Panc1 (cell line): ENCODE data around the gene ZNF442. TPM values are rescaled to one million over a fixed set of nuclear protein-coding genes. Genes with fewer than 3 reads are reported as not detected.

ENCODE experiments used
- ATAC-seq: fragments of 200-7000 bp; cut with Tn5 transposase; 2 replicates; pipeline ENCODE4 v1.9.1; 2020; ENCODE audit warnings: mild to moderate bottlenecking, moderate library complexity
- BruUV-seq: library from RNA; stranded (reverse); fragments of 400-500 nt; replicated peaks from 2 replicates; lab custom pipeline; 2021; lab: Mats Ljungman, UMichigan
- CTCF ChIA-PET: fragments of 300-600 bp; sonication (Branson Sonifier 250); formaldehyde crosslinking; loops from one replicate; lab custom pipeline; 2022; ENCODE audit warnings: antibody characterized with exemption; lab: Charles Lee
- POLR2A ChIA-PET: fragments of 300-600 bp; sonication (Branson Sonifier 250); formaldehyde crosslinking; loops from one replicate; lab custom pipeline; 2022; ENCODE audit warnings: antibody characterized with exemption; lab: Charles Lee
- DNase-seq: peaks from one replicate; pipeline ENCODE4 v3.0.0-alpha.2; 2010; ENCODE audit warnings: low read depth, low spot score
- H3K27ac ChIP-seq: 2 replicates; pipeline ENCODE4 v1.5.1; 2011; ENCODE audit warnings: mild to moderate bottlenecking, low read length, inconsistent platforms
- H3K27me3 ChIP-seq: fragments of 200-500 bp; sonication (Bioruptor generic); 2 replicates; pipeline ENCODE4 v1.6.0; 2014; ENCODE audit warnings: low read length, inconsistent platforms; ENCODE audit not compliant: control insufficient read depth, insufficient read depth
- H3K36me3 ChIP-seq: fragments of 200-500 bp; sonication (Bioruptor generic); 2 replicates; pipeline ENCODE4 v1.5.1; 2014; ENCODE audit warnings: inconsistent platforms, mild to moderate bottlenecking, low read length, moderate library complexity; ENCODE audit not compliant: control insufficient read depth, insufficient read depth
- H3K4me1 ChIP-seq: 2 replicates; pipeline ENCODE4 v1.5.1; 2011; ENCODE audit warnings: inconsistent platforms, mild to moderate bottlenecking, low read length, moderate library complexity; ENCODE audit not compliant: control insufficient read depth, insufficient read depth
- H3K4me3 ChIP-seq, 2 experiments: 2 replicates each; pipeline ENCODE4 v1.5.1; 2011 to 2012; ENCODE audit warnings: low read depth in 2 of 2, low read length in 2 of 2, mild to moderate bottlenecking in 2 of 2, inconsistent platforms in 1 of 2, moderate library complexity in 1 of 2
- H3K9me3 ChIP-seq: fragments of 200-500 bp; sonication (Bioruptor generic); 2 replicates; pipeline ENCODE4 v1.5.1; 2014; ENCODE audit warnings: low read depth, mild to moderate bottlenecking, inconsistent platforms, low read length, moderate library complexity; ENCODE audit not compliant: control insufficient read depth, insufficient read depth
- POLR2AphosphoS5 ChIP-seq: IDR thresholded peaks from 2 replicates; pipeline ENCODE4 v1.6.1; 2012; ENCODE audit warnings: mild to moderate bottlenecking, low read depth, low read length, moderate library complexity
- SIN3A ChIP-seq: IDR thresholded peaks from 2 replicates; pipeline ENCODE4 v1.6.1; 2012; ENCODE audit warnings: low read depth, mild to moderate bottlenecking, low read length, moderate library complexity, borderline replicate concordance; ENCODE audit not compliant: insufficient read depth
- TCF7L2 ChIP-seq: IDR thresholded peaks from 2 replicates; pipeline ENCODE4 v1.6.1; 2011; ENCODE audit warnings: mild to moderate bottlenecking, low read depth, low read length, inconsistent platforms
- in situ Hi-C: cut with HindIII; loops from 2 replicates; pipeline ENCODE4 v1.10.0; 2016; ENCODE audit warnings: low sequenced_read_pairs, low pct_unique_long_range_greater_than_20kb
- intact Hi-C: fragments of 100-400 bp; cut with micrococcal nuclease; formaldehyde crosslinking; loops from one replicate; pipeline ENCODE4 v1.10.0; 2022; ENCODE audit not compliant: unreplicated experiment
- total RNA-seq: library from RNA; stranded (reverse); gene quantifications from one replicate; pipeline ENCODE4 v1.2.1, GENCODE V29; 2021; ENCODE audit not compliant: unreplicated experiment
- TF ChIP-seq, protein P1 (sequence below), 2 experiments: IDR thresholded peaks; 2 replicates each; pipeline ENCODE4 v1.6.1; 2011 to 2012; ENCODE audit warnings: low read depth in 2 of 2, control low read depth in 1 of 2, low read length in 1 of 2, mild to moderate bottlenecking in 1 of 2, moderate library complexity in 1 of 2; ENCODE audit not compliant: insufficient read depth in 1 of 2
- TF ChIP-seq, protein P2 (sequence below): fragments of 450-650 bp; IDR thresholded peaks from 2 replicates; pipeline ENCODE4 v1.5.1; 2017; ENCODE audit warnings: mild to moderate bottlenecking

ZNF442 gene
- total RNA-seq, 1 experiment from 2014 or later: 2.5 TPM

DNA sequence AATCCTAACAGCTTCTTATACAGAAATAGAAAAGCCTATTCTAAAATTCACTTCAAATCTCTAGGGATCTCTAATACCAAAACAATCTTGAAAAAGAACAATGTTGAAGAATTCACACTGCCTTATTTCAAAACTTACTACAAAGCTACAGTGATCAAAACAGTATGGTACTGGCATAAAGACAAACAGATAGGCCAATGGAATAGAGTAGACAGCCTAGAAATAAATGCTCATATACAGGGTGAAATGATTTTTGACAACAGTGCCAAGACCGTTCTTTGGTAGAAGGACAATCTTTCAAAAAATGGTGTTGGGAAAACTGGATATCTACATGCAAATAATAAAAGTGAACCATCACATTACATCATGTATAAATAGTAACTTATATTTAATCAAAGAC lies 20.3 kb downstream of the ZNF442 start:
- Histone ChIP-seq H3K9me3 (peaks cover 39% of the 10 kb centered on the region; the same call in 1 of the 2 replicates), H3K36me3 (no peaks in the 10 kb centered on the region), H3K27me3 (no peaks in the 10 kb centered on the region), H3K27ac (no peak overlapping the region), H3K4me3 (no peak overlapping the region), H3K4me1 (no peaks in the 10 kb centered on the region)
- ATAC-seq (no peak), DNase-seq (no peak)
- no TSS peak for BruUV-seq
- TF ChIP-seq POLR2AphosphoS5: no peak
- TF ChIP-seq SIN3A: no peak
- no peak for TF ChIP-seq TCF7L2
- TF ChIP-seq, protein P1, sequence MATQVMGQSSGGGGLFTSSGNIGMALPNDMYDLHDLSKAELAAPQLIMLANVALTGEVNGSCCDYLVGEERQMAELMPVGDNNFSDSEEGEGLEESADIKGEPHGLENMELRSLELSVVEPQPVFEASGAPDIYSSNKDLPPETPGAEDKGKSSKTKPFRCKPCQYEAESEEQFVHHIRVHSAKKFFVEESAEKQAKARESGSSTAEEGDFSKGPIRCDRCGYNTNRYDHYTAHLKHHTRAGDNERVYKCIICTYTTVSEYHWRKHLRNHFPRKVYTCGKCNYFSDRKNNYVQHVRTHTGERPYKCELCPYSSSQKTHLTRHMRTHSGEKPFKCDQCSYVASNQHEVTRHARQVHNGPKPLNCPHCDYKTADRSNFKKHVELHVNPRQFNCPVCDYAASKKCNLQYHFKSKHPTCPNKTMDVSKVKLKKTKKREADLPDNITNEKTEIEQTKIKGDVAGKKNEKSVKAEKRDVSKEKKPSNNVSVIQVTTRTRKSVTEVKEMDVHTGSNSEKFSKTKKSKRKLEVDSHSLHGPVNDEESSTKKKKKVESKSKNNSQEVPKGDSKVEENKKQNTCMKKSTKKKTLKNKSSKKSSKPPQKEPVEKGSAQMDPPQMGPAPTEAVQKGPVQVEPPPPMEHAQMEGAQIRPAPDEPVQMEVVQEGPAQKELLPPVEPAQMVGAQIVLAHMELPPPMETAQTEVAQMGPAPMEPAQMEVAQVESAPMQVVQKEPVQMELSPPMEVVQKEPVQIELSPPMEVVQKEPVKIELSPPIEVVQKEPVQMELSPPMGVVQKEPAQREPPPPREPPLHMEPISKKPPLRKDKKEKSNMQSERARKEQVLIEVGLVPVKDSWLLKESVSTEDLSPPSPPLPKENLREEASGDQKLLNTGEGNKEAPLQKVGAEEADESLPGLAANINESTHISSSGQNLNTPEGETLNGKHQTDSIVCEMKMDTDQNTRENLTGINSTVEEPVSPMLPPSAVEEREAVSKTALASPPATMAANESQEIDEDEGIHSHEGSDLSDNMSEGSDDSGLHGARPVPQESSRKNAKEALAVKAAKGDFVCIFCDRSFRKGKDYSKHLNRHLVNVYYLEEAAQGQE (IDR thresholded peaks at IDR 0.05; ENCODE audit: insufficient read depth in 1 of 2, low read depth in 2 of 2, low read length in 1 of 2): no peak
- TF ChIP-seq, protein P2, sequence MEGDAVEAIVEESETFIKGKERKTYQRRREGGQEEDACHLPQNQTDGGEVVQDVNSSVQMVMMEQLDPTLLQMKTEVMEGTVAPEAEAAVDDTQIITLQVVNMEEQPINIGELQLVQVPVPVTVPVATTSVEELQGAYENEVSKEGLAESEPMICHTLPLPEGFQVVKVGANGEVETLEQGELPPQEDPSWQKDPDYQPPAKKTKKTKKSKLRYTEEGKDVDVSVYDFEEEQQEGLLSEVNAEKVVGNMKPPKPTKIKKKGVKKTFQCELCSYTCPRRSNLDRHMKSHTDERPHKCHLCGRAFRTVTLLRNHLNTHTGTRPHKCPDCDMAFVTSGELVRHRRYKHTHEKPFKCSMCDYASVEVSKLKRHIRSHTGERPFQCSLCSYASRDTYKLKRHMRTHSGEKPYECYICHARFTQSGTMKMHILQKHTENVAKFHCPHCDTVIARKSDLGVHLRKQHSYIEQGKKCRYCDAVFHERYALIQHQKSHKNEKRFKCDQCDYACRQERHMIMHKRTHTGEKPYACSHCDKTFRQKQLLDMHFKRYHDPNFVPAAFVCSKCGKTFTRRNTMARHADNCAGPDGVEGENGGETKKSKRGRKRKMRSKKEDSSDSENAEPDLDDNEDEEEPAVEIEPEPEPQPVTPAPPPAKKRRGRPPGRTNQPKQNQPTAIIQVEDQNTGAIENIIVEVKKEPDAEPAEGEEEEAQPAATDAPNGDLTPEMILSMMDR: no peak
- intact Hi-C loops: no loop called here
- ChIA-PET CTCF (no interaction called here), POLR2A (interaction anchor here (0.5 kb wide), 2 partner anchors 89 to 205 kb away, joined by 3 to 4 read pairs; partner anchors contain the start of gene ZNF20)
- in situ Hi-C loops: no loop called here

DNA sequence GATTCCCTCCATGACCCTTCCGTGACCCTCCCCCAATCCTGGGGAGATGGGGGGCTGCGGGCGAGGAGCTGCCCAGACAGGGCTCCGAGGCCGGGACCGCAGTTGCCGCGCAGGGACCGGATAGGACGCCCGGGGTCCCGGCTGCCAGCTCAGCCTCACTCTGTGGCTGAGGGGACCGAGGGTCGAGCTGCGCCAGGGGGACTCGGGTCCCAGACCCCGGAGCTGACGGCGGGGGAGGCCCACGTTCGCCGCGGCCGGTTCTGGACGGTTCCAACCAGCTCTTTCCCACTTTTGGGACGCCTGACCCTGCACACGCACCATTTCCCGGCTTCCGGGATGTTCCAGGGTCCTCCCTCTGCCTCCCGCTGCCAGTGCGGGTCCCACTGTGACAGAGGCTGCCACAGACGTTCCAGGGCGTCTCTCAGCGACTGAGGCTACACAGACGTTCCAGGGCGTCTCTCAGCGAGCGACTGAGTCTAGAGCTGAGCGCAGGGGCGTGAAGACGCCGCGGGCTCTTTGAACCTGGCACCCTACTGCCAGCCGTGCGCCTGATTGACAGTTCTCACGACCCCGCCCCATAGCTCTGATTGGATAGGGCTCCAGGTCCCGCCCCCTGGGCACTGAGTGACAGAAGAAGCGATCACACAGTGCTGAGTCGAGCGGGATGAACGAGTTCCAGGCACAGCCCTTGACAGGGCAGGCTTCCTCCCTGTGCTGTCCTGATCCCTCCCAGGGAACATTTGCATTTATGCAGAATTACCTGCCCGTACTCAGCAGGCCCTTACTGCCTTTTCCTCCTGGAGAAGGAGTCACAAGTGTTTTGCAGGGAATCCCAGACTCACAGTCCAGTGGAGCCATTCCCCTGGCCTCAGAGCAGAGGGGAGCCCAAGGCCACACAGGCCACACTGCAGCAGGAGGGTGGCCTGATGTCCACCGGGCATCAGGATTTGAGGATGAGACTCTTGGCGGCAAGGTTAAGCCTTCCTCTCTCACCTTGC lies 32.0 kb downstream of the ZNF442 start, which contains the start of gene ZNF563:
ZNF563 (minus strand) TSS at position 472 of the 998 bp plus-strand sequence; CDS start at position 321, 151 bp downstream.
- Histone ChIP-seq H3K27ac (peak within 1 kb of the TSS; percentile 78), H3K4me3 (peak within 1 kb of the TSS; percentile 58 to 86), H3K9me3 (no peaks in the 10 kb centered on the region), H3K4me1 (peaks cover 11% of the 10 kb centered on the region), H3K36me3 (no peaks in the 10 kb centered on the region), H3K27me3 (no peaks in the 10 kb centered on the region)
- TF ChIP-seq TCF7L2 (peak; percentile 99), POLR2AphosphoS5 (peak; percentile 62; the same call in 1 of the 2 replicates)
- TF ChIP-seq, protein P1 (IDR thresholded peaks at IDR 0.05; ENCODE audit: insufficient read depth in 1 of 2, low read depth in 2 of 2, low read length in 1 of 2): no peak
- intact Hi-C loops (no loop called here), in situ Hi-C loops (no loop called here)
- DNase-seq (peak; percentile 76), ATAC-seq (peak; percentile 100)
- ChIA-PET CTCF (interaction anchor here (1.5 kb wide), 1 partner anchor 32 kb away, joined by 6 read pairs; the partner anchor contains the start of gene ZNF442), POLR2A (interaction anchor here (0.6 kb wide), 1 partner anchor 59 kb away, joined by 6 read pairs; no protein-coding TSS in a partner anchor)
- no TSS peak for BruUV-seq
